Measurements from ENCODE around the gene GIPC3.
"Not testable (repeated sequence)": the region's sequence is repeated elsewhere in the genome, so short reads cannot be mapped to it uniquely, and the experiment has no call there.

GIPC3 gene

DNA sequence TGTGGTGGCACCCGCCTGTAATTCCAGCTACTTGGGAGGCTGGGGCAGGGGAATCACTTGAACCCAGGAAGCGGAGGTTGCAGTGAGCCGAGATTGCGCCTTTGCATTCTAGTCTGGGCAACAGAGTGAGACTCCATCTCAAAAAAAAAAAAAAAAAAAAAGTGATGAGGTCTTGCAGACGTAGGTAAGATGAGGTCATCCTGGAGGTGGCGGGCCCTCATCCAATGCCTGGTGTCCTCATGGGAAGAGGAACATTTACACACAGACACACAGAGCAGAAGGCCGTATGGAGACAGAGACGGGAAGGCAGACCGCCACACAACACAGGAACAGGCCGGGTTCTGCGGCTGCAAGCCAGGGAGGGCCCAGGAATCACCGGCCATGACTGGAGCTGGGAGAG is 36.9 kb downstream of the GIPC3 start:
- H3K4me3 ChIP-seq (ENCODE audit: low read depth, low read length), result no peak overlapping the region
- TF ChIP-seq, protein P1, sequence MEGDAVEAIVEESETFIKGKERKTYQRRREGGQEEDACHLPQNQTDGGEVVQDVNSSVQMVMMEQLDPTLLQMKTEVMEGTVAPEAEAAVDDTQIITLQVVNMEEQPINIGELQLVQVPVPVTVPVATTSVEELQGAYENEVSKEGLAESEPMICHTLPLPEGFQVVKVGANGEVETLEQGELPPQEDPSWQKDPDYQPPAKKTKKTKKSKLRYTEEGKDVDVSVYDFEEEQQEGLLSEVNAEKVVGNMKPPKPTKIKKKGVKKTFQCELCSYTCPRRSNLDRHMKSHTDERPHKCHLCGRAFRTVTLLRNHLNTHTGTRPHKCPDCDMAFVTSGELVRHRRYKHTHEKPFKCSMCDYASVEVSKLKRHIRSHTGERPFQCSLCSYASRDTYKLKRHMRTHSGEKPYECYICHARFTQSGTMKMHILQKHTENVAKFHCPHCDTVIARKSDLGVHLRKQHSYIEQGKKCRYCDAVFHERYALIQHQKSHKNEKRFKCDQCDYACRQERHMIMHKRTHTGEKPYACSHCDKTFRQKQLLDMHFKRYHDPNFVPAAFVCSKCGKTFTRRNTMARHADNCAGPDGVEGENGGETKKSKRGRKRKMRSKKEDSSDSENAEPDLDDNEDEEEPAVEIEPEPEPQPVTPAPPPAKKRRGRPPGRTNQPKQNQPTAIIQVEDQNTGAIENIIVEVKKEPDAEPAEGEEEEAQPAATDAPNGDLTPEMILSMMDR (IDR thresholded peaks at IDR 0.05; ENCODE audit: low read depth, low read length), result no peak

DNA sequence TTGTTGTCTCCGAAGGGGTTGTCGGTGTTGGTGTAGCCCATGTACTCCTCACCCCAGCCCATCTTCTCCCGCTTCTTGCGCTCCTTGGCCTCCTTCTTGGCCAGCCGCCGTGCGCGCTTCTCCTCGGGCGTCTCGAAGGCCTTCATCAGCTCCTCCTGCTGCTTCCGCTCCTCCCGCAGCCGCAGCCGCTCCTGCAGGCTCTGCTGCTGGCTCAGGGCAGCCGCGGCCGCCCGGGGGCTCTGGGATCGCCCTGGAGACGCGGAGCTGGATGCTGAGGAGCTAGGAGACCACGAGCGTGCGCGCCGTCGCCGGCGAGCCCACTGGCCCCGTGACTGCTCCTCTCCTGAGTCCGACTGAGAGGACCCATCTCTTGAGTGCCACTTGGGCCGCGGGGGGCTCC is 38.4 kb downstream of the GIPC3 start:
- no peak overlapping the region for H3K4me3 ChIP-seq (ENCODE audit: low read depth, low read length)
- TF ChIP-seq, protein P1 (IDR thresholded peaks at IDR 0.05; ENCODE audit: low read depth, low read length), result no peak

DNA sequence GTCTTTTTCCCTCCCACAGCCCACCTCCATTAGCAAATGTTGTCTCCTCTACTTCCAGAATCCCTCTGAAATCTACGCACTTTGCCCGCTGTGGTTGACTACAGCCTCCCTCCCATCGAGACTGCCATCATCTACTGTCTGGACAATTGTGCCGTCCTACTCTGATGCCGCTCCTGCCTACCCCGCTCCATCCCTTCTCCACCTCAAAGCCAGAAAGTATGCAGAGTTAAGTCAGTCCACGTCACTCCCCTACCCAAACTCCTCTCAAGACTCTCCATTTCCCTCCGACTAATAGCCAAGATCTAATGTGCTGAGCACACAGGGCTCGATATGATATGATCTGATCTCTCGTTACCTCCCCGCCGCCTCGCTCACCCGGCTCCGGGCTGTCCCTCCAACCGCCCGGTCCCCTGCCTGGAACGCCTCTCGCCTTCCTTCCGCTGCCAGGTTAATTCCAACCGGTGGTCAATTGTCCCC is 40.8 kb downstream of the GIPC3 start:
- TF ChIP-seq, protein P1 (IDR thresholded peaks at IDR 0.05; ENCODE audit: low read depth, low read length), result no peak
- peak overlapping the region; percentile 97 for H3K4me3 ChIP-seq (ENCODE audit: low read depth, low read length)

DNA sequence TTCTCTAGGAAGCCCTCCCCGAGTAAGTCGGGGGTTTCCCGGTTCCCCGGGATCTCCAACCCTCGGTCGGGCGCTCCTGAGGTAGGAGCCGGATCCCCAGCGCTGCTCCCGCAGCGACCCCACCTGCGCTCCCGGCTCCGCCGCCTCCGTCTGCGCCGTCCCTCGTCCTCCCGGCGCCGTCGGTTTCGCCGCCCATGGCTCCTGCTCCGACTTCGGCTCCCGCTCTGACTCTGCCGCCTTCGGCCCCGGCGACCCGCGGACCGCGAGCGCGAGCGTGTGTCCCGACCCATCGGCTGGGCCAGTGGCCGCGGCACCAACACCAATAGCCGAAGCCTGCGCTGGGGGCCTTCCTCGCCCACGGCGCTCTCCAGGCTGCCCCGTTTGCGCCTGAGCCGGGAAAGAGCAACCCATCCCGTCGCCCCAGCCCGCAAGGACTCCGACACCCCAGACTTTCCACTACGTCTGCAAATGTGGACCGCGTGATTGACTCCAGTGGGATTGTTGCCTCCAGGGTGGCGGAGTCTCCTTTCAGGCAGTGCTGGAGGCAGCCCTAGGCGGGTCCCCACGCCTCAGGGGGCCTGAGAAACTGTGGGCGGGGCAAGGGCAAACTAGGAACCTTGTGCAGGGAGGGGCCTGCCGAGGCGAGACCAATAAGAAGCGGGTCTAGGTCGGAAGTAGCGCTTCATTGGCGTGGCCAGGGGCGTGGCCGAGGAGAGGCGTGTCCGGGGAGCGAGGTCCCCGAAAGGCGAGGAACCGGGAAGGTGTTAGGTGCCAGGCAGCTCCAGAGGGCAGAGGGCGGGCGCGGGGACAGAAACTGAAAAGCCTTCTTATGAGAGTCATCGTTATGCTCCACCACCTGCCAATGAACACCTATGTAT is 41.4 kb downstream of the GIPC3 start, which contains the start of gene CACTIN:
TSS of gene CACTIN (minus strand) at position 318 of the 878 bp plus-strand sequence. CDS start at position 290, 28 bp downstream.
- TF ChIP-seq, protein P1 (IDR thresholded peaks at IDR 0.05; ENCODE audit: low read depth, low read length), result no peak

DNA sequence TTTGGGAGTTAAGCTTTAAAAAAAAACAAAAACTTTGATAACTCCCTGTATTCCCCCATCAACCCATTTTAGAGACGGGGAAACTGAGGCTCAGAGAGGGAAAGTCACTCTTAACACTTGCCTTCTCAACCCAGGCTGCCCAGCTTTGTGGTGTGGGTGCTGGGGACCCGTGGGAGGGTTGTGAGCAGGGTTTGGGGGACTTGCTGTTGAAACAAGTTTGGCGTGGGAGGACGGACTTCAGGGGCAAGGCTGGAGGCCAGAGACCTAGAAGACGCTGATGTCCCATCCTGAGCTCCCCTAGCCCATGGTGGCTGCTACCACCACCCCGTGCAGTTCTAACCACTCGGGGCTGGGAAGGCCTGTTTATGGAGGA is 42.1 kb downstream of the GIPC3 start:
- H3K4me3 ChIP-seq (ENCODE audit: low read depth, low read length), result peak overlapping the region; percentile 8; the same call in 1 of the 2 replicates
- TF ChIP-seq, protein P1 (IDR thresholded peaks at IDR 0.05; ENCODE audit: low read depth, low read length), result no peak

More for the DNA sequence above, 41.4 kb downstream of the GIPC3 start, which contains the start of gene CACTIN:
- peak within 1 kb of the TSS; percentile 97 for H3K4me3 ChIP-seq (ENCODE audit: low read depth, low read length)

DNA sequence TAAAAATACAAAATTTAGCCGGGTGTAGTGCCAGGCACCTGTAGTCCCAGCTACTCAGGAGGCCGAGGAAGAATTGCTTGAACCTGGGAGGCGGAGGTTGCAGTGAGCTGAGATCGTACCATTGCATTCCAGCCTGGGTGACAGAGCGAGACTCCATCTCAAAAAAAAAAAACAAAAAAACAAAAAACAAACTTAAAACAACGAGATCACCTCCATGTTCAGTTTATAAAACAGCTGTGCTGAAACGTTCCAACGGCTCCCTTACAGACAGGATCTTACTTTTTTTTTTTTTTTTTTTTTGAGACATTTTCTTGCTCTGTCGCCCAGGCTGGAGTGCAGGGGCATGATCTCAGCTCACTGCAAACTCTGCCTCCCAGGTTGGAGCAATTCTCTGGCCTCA is 43.5 kb downstream of the GIPC3 start:
- H3K4me3 ChIP-seq (ENCODE audit: low read depth, low read length), result not testable (repeated sequence)

DNA sequence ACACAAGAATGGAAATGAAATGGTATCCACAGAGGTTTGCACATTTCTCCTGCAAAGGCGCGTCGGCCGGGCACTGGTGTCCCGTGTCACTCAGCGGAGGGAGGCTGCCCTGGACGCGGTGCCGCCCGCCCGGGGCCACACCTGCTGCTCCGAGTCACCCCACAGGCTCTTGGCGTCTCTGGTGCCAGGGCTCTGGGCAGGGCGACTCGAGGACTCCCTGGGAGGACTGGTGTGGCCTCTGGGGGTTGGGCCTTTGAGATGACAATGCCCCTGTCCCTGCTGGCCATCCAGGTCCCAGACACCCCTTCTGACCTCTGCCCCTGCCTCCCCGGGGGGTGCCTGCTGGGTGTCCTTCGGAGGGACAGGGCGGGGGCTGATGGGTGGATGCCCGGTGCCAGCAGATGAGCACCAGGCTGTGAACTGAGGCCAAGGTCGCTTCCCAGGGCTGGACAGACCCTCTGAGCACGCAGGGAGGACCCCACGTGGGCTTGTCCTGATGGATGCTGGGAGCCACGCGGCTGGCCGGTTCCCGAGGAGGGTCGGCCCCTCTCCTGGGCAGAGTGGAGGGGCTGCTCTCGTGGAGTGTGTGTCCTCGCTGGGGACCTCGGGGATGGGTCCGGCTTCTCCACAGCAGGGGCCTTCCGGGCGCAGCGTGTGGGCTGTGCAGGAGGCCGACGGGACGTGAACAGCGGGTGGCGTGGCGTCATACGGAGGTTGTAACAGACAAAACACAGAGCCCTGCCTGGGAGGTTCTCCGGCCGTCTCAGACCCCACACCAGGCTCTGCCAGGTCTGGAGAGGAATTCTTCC is 46.0 kb downstream of the GIPC3 start:
- H3K4me3 ChIP-seq (ENCODE audit: low read depth, low read length), result no peak overlapping the region
- TF ChIP-seq, protein P1 (IDR thresholded peaks at IDR 0.05; ENCODE audit: low read depth, low read length), result no peak

All from WI38 (cell line).